ENCODE results near the gene PRSS22. TPM values are rescaled to one million over a fixed set of nuclear protein-coding genes. Genes with fewer than 3 reads are reported as not detected.

Gene PRSS22
- total and polyA plus RNA-seq, 2 donors (not counting 1 experiment from before 2014, with no cell fraction given): not detected

DNA sequence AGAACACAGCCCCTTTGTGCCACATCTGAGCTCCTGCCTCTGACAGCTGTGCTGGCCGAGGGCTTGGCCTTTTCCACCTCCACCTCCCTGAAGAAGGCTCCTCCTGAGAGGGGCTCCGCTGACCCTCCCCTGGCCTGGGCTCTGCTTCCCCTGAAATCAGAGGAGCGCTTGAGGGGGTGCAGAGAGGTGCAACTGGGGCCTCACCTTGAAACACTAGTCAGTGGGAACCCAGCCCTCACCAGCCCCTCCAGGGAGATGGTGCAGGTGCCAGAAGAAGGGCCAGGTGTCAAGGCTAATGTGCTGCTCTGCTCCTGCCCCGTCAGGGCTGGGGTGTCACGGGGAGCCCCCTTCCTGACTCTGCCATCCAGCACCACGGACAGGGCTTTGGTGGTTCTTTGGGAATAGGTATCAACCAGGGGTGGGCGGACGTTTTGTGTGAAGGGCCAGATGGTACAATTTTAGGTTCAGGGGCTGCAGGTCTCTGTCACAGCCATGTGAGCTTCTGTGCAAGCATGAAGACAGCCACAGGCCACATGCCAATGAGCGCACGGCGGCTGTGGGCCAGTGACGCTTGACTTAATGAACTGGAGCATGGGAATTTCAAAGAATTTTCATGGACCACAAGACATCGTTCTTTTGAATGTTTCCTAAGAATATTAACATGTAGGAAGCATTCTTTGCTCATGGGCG lies 30.0 kb downstream of the PRSS22 start:
- Histone ChIP-seq H3K4me3 (ENCODE audit: control extremely low read depth in 1 of 5, extremely low read depth in 1 of 5, insufficient read depth in 1 of 5, low read depth in 2 of 5, low read length in 4 of 5) (no peak overlapping the region), H2AFZ (ENCODE audit: insufficient read depth, low read depth, low read length, poor library complexity, severe bottlenecking) (no peak overlapping the region), H3K4me2 (replicated peaks; ENCODE audit: low read depth, low read length, poor library complexity, severe bottlenecking) (no peak overlapping the region), H3K79me2 (ENCODE audit: control insufficient read depth, insufficient read depth, low read length) (no peaks in the 10 kb centered on the region), H3K9ac (ENCODE audit: low read length) (no peak overlapping the region), H3K4me1 (ENCODE audit: control insufficient read depth in 2 of 2, insufficient read depth in 2 of 2, low read length in 2 of 2) (no peaks in the 10 kb centered on the region), H3K27ac (ENCODE audit: low read length in 2 of 2) (no peak overlapping the region), H4K20me1 (ENCODE audit: control insufficient read depth, insufficient read depth, low read length, poor library complexity, severe bottlenecking) (no peaks in the 10 kb centered on the region), H3K9me3 (ENCODE audit: control extremely low read depth in 1 of 3, control insufficient read depth in 2 of 3, insufficient read depth in 1 of 3, low read length in 2 of 3) (no peaks in the 10 kb centered on the region), H3K36me3 (replicated peaks in 1 of 2; ENCODE audit: control extremely low read depth in 1 of 2, control insufficient read depth in 1 of 2, extremely low read depth in 1 of 2, insufficient read depth in 2 of 2, low read length in 1 of 2) (no peaks in the 10 kb centered on the region), H3K27me3 (replicated peaks in 1 of 4; ENCODE audit: control extremely low read depth in 1 of 4, control insufficient read depth in 3 of 4, insufficient read depth in 4 of 4, low read length in 3 of 4) (peaks cover 0 to 28% (median 5%) of the 10 kb centered on the region in 4 experiments)
- Mint-ChIP-seq H3K27me3 (peaks cover 11% of the 10 kb centered on the region), H3K9me3 (ENCODE audit: insufficient read depth) (no peaks in the 10 kb centered on the region), H3K4me1 (no peaks in the 10 kb centered on the region), H3K4me3 (no peak overlapping the region), H3K27ac (no peak overlapping the region)
- WGBS (ENCODE audit: insufficient coverage): 85% methylated on average over 8 of the region's 14 CpGs
- DNase-seq (no peak), ATAC-seq (ENCODE audit: low read depth) (no peak)
- CTCF ChIA-PET: no interaction called here
- intact Hi-C loops (cut with micrococcal nuclease): no loop called here
- TF ChIP-seq EZH2 (IDR thresholded peaks at IDR 0.05; ENCODE audit: borderline replicate concordance, insufficient read depth, low read depth, low read length, poor library complexity, severe bottlenecking): no peak
- TF ChIP-seq, protein P1, sequence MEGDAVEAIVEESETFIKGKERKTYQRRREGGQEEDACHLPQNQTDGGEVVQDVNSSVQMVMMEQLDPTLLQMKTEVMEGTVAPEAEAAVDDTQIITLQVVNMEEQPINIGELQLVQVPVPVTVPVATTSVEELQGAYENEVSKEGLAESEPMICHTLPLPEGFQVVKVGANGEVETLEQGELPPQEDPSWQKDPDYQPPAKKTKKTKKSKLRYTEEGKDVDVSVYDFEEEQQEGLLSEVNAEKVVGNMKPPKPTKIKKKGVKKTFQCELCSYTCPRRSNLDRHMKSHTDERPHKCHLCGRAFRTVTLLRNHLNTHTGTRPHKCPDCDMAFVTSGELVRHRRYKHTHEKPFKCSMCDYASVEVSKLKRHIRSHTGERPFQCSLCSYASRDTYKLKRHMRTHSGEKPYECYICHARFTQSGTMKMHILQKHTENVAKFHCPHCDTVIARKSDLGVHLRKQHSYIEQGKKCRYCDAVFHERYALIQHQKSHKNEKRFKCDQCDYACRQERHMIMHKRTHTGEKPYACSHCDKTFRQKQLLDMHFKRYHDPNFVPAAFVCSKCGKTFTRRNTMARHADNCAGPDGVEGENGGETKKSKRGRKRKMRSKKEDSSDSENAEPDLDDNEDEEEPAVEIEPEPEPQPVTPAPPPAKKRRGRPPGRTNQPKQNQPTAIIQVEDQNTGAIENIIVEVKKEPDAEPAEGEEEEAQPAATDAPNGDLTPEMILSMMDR (IDR thresholded peaks at IDR 0.05): no peak
- POLR2A ChIA-PET: no interaction called here

DNA sequence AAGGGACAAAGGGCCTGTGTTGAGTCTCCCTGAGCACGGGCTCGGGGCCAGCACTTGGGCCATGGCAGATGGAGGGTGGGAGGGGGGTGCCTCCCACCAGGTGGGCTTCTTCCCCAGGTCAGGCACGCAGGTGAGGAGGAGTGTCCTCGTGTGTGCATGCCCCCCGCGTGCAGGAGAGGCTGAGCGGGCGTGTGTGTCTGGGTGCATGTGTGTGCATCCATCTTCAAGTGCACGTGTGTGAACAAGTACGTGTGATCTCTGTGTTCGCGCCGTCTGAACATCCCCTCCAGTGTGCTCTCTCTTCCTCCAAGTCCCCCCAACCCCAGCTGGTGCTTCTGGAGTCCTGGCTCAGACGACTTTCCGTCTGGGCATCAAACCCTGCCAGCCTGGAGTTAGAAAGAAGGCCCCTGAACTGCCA lies 30.6 kb downstream of the PRSS22 start:
- no peak overlapping the region for H3K4me3 Mint-ChIP-seq
- no peaks in the 10 kb centered on the region for H3K4me1 ChIP-seq (ENCODE audit: control insufficient read depth in 2 of 2, insufficient read depth in 2 of 2, low read length in 2 of 2)
- H3K27me3 Mint-ChIP-seq: peaks cover 5% of the 10 kb centered on the region
- ChIA-PET CTCF (no interaction called here), POLR2A (no interaction called here)
- no peaks in the 10 kb centered on the region for H3K4me1 Mint-ChIP-seq
- no peak overlapping the region for H3K27ac Mint-ChIP-seq
- no peaks in the 10 kb centered on the region for H3K9me3 Mint-ChIP-seq (ENCODE audit: insufficient read depth)
- H2AFZ ChIP-seq (ENCODE audit: insufficient read depth, low read depth, low read length, poor library complexity, severe bottlenecking): no peak overlapping the region
- no peaks in the 10 kb centered on the region for H4K20me1 ChIP-seq (ENCODE audit: control insufficient read depth, insufficient read depth, low read length, poor library complexity, severe bottlenecking)
- H3K4me3 ChIP-seq (ENCODE audit: control extremely low read depth in 1 of 5, extremely low read depth in 1 of 5, insufficient read depth in 1 of 5, low read depth in 2 of 5, low read length in 4 of 5): no peak overlapping the region
- no peaks in the 10 kb centered on the region for H3K9me3 ChIP-seq (ENCODE audit: control extremely low read depth in 1 of 3, control insufficient read depth in 2 of 3, insufficient read depth in 1 of 3, low read length in 2 of 3)
- H3K4me2 ChIP-seq (replicated peaks; ENCODE audit: low read depth, low read length, poor library complexity, severe bottlenecking): no peak overlapping the region
- TF ChIP-seq, protein P1 (IDR thresholded peaks at IDR 0.05): no peak
- no peak for TF ChIP-seq EZH2 (IDR thresholded peaks at IDR 0.05; ENCODE audit: borderline replicate concordance, insufficient read depth, low read depth, low read length, poor library complexity, severe bottlenecking)
- H3K36me3 ChIP-seq (replicated peaks in 1 of 2; ENCODE audit: control extremely low read depth in 1 of 2, control insufficient read depth in 1 of 2, extremely low read depth in 1 of 2, insufficient read depth in 2 of 2, low read length in 1 of 2): no peaks in the 10 kb centered on the region
- H3K79me2 ChIP-seq (ENCODE audit: control insufficient read depth, insufficient read depth, low read length): no peaks in the 10 kb centered on the region
- WGBS (ENCODE audit: insufficient coverage): 88% methylated on average over 15 of the region's 15 CpGs
- DNase-seq (no peak), ATAC-seq (ENCODE audit: low read depth) (no peak)
- H3K27ac ChIP-seq (ENCODE audit: low read length in 2 of 2): no peak overlapping the region
- peaks cover 0 to 22% (median 4%) of the 10 kb centered on the region in 4 experiments for H3K27me3 ChIP-seq (replicated peaks in 1 of 4; ENCODE audit: control extremely low read depth in 1 of 4, control insufficient read depth in 3 of 4, insufficient read depth in 4 of 4, low read length in 3 of 4)
- H3K9ac ChIP-seq (ENCODE audit: low read length): no peak overlapping the region
- intact Hi-C loops (cut with micrococcal nuclease): no loop called here

Data from B cell (primary cell).